NCI-H2227 (cell line): Measurements from ENCODE around the gene ERBB4.
A peak's percentile ranks its signal among the peaks of the same experiment; 100 is the strongest.

Source experiments
- DNase-seq: peaks from one replicate; lab custom pipeline; 2025; ENCODE audit not compliant: unreplicated experiment; lab: John Stamatoyannopoulos, UW

ERBB4 gene

GRCh38 chr2:212538305-212539071 lies at the start of gene ERBB4:
ERBB4 (minus strand) TSS chr2:212538802; CDS start chr2:212538530, 272 bp downstream.
- peak; percentile 54 for DNase-seq

- no peak for DNase-seq
Observed at GRCh38 chr2:212580117-212580516, 41.5 kb upstream of the ERBB4 start.

GRCh38 chr2:212556296-212556695 lies 17.7 kb upstream of the ERBB4 start:
- no peak for DNase-seq

- no peak for DNase-seq
Observed at GRCh38 chr2:212554233-212554632, 15.6 kb upstream of the ERBB4 start.

GRCh38 chr2:212549941-212550340 lies 11.3 kb upstream of the ERBB4 start:
- no peak for DNase-seq

GRCh38 chr2:212549463-212549862 lies 10.9 kb upstream of the ERBB4 start:
- peak; percentile 34 for DNase-seq

GRCh38 chr2:212548455-212548819 lies 9.8 kb upstream of the ERBB4 start:
- DNase-seq = peak; percentile 42

- DNase-seq = no peak
Observed at GRCh38 chr2:212547716-212548454, 9.3 kb upstream of the ERBB4 start.

GRCh38 chr2:212546669-212547068 lies 8.1 kb upstream of the ERBB4 start:
- DNase-seq = no peak

- DNase-seq = no peak
Observed at GRCh38 chr2:212540341-212540740, 1.7 kb upstream of the ERBB4 start.

- DNase-seq = peak; percentile 58
Observed at GRCh38 chr2:212539072-212539880, 674 bp upstream of the ERBB4 start.

- peak; percentile 31 for DNase-seq
Observed at GRCh38 chr2:212537726-212538304, 787 bp downstream of the ERBB4 start.

- DNase-seq = no peak
Observed at GRCh38 chr2:212536817-212537725, 1.5 kb downstream of the ERBB4 start.

- peak; percentile 55 for DNase-seq
Observed at GRCh38 chr2:212535996-212536816, 2.4 kb downstream of the ERBB4 start.

GRCh38 chr2:212534336-212534735 lies 4.3 kb downstream of the ERBB4 start:
- no peak for DNase-seq

- DNase-seq = no peak
Observed at GRCh38 chr2:212532585-212532984, 6.0 kb downstream of the ERBB4 start.

GRCh38 chr2:212532087-212532486 lies 6.5 kb downstream of the ERBB4 start:
- DNase-seq = no peak

- DNase-seq = no peak
Observed at GRCh38 chr2:212531499-212531898, 7.1 kb downstream of the ERBB4 start.

- DNase-seq = no peak
Observed at GRCh38 chr2:212530991-212531390, 7.6 kb downstream of the ERBB4 start.
